GM21381 (cell line): ENCODE measurements around the gene AKIRIN2.
A peak's percentile ranks its signal among the peaks of the same experiment; 100 is the strongest.
"Not testable (repeated sequence)": the region's sequence is repeated elsewhere in the genome, so short reads cannot be mapped to it uniquely, and the experiment has no call there.

Source experiments
- ATAC-seq: cut with Tn5 transposase; IDR thresholded peaks from one replicate; pipeline ENCODE4 v1.9.1; 2021; ENCODE audit warnings: mild to moderate bottlenecking, moderate library complexity; ENCODE audit not compliant: unreplicated experiment

Gene AKIRIN2

GRCh38 chr6:87718662-87719433, 16.8 kb upstream of the AKIRIN2 start:
- no peak for ATAC-seq

- no peak for ATAC-seq
Observed at GRCh38 chr6:87716928-87717614, 15.0 kb upstream of the AKIRIN2 start.

- ATAC-seq, result peak; percentile 50
Observed at GRCh38 chr6:87714093-87714842, 12.2 kb upstream of the AKIRIN2 start.

- ATAC-seq, result not testable (repeated sequence)
Observed at GRCh38 chr6:87712713-87713112, 10.7 kb upstream of the AKIRIN2 start.

GRCh38 chr6:87710090-87710489, 8.1 kb upstream of the AKIRIN2 start:
- no peak for ATAC-seq

- ATAC-seq, result not testable (repeated sequence)
Observed at GRCh38 chr6:87708581-87709427, 6.8 kb upstream of the AKIRIN2 start.

GRCh38 chr6:87706187-87706966, 4.3 kb upstream of the AKIRIN2 start:
- ATAC-seq, result no peak

GRCh38 chr6:87705070-87705691, 3.1 kb upstream of the AKIRIN2 start:
- ATAC-seq, result peak; percentile 42

GRCh38 chr6:87703039-87703438, 1.0 kb upstream of the AKIRIN2 start:
- not testable (repeated sequence) for ATAC-seq

- peak; percentile 11 for ATAC-seq
Observed at GRCh38 chr6:87702589-87702945, 534 bp upstream of the AKIRIN2 start.

GRCh38 chr6:87701344-87701675, 723 bp downstream of the AKIRIN2 start:
- ATAC-seq, result peak; percentile 1

GRCh38 chr6:87700397-87701343, 1.4 kb downstream of the AKIRIN2 start:
- no peak for ATAC-seq

- no peak for ATAC-seq
Observed at GRCh38 chr6:87699576-87699975, 2.5 kb downstream of the AKIRIN2 start.

GRCh38 chr6:87698547-87699006, 3.5 kb downstream of the AKIRIN2 start:
- ATAC-seq, result no peak

- no peak for ATAC-seq
Observed at GRCh38 chr6:87697581-87698546, 4.2 kb downstream of the AKIRIN2 start.

- not testable (repeated sequence) for ATAC-seq
Observed at GRCh38 chr6:87696817-87697216, 5.2 kb downstream of the AKIRIN2 start.

- no peak for ATAC-seq
Observed at GRCh38 chr6:87692086-87692485, 9.9 kb downstream of the AKIRIN2 start.
